Fibroblast of mammary gland (primary cell): ENCODE data around the gene SMG6.
A peak's percentile ranks its signal among the peaks of the same experiment; 100 is the strongest.

Experiments used
- DNase-seq: peaks from one replicate; pipeline ENCODE4 v3.0.0-alpha.2; 2010; ENCODE audit warnings: low read depth
- H3K4me3 ChIP-seq: 2 replicates; pipeline ENCODE4 v1.5.1; 2011; ENCODE audit warnings: low read depth, mild to moderate bottlenecking, low read length, moderate library complexity; ENCODE audit not compliant: control insufficient read depth
- TF ChIP-seq, protein P1 (sequence below): conservative IDR thresholded peaks from 2 replicates; pipeline ENCODE4 v1.5.1; 2011; ENCODE audit warnings: low read depth, low read length, inconsistent platforms; ENCODE audit not compliant: control insufficient read depth, insufficient read depth

SMG6 gene

DNA sequence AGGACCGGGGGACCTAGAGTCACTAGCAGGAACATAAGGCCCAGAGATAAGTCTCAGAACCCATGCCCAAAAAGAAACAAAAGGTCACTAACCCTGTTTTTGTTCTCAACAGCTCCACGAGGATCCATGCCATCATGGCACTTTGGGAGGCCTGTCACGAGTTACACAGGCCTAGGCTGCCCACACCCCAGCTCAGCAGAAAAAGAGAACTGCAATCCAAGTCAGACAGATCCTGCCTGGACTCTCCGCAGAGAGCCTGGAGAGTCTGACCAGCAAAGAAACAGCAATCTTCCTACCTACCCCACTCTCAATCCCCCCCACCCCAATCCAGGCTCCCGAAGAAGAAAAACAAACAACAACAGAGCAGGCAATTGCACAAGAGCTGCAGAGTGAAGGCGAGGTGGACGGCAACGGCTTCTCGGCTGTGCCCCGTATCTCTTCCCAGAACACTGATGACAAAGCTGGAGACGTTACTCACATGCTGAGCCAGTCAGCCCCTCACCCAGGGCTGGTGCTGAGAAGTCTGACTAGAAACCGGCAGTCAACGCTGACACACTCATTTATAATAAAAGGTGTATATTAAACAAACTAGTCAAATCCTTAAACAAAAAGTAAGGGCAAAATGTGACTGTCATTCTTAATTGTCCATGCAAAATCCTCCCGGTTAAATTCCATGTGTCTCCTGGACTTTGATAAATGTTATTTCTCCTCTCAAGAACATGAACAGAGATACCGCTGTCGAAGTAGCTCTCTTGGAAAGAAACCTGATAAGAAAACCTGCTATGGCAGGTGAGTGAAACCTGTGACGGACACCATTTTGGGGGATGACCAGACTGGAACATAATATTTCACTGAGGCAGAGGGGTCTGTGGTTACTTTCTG, 89.3 kb downstream of the SMG6 start:
- DNase-seq: peak; percentile 95
- H3K4me3 ChIP-seq: peak overlapping the region; percentile 43

DNA sequence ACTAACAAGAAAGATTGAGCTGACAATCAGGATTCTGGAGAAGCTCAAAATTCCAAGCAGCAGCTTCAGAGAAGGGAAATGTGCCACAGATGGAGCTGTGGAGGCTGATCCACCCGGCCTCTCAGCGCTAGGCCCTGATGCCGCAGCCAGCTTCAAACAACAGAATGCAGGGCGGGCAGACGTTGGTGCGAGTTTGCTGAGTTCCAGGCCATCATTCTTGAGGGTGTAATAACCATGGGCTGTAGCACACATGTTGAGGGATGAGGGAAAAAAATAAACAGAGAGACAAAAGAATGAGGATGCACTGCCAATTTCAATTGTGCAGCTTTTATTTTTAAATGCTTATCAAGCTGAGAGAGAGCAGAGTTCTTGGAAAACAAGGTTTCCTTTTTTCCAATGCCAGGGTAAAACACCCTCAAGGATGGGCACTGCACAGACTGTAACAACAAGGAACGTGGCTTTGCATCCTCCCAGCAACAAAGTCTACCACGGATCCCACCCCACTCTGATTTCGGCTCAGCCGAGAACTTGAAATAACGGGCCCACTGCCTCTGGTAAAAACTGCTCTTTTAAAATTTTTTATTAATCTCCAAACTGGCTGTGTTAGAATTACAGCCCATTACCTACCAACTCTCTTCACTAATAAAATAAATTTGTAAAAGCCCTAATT, 90.2 kb downstream of the SMG6 start:
- peak; percentile 63 for DNase-seq
- peak overlapping the region; percentile 43 for H3K4me3 ChIP-seq
- TF ChIP-seq, protein P1, sequence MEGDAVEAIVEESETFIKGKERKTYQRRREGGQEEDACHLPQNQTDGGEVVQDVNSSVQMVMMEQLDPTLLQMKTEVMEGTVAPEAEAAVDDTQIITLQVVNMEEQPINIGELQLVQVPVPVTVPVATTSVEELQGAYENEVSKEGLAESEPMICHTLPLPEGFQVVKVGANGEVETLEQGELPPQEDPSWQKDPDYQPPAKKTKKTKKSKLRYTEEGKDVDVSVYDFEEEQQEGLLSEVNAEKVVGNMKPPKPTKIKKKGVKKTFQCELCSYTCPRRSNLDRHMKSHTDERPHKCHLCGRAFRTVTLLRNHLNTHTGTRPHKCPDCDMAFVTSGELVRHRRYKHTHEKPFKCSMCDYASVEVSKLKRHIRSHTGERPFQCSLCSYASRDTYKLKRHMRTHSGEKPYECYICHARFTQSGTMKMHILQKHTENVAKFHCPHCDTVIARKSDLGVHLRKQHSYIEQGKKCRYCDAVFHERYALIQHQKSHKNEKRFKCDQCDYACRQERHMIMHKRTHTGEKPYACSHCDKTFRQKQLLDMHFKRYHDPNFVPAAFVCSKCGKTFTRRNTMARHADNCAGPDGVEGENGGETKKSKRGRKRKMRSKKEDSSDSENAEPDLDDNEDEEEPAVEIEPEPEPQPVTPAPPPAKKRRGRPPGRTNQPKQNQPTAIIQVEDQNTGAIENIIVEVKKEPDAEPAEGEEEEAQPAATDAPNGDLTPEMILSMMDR: no peak

More for the DNA sequence above, 89.3 kb downstream of the SMG6 start:
- TF ChIP-seq, protein P1: no peak

DNA sequence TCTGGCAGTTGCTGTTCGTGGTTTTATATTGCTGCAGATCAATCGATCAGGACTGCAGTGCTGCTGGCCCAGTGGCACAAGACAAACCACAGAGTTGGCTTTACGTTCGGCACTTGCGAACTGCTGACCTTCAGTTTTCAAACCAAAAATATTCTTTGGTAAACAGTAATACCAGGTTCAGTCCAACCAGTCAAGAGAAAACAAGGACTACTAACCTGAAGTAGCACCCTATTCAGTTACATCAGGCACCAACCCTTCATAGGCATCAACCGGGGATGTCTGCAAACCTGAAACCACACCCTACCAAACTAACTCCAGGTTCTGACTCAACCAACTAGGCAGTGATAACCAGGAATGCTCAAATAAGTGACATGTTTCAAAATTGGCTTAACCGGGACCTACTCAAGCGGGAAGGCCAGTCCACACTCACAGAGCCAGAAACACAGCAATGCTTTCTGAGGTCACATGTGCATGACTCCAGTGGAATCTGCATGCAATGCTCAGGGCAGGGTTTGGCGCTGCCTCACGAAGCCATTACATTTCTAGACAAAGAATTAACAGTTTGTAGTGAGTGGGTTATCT, 91.1 kb downstream of the SMG6 start:
- peak overlapping the region; percentile 43 for H3K4me3 ChIP-seq
- DNase-seq: peak; percentile 88
- TF ChIP-seq, protein P1: no peak

DNA sequence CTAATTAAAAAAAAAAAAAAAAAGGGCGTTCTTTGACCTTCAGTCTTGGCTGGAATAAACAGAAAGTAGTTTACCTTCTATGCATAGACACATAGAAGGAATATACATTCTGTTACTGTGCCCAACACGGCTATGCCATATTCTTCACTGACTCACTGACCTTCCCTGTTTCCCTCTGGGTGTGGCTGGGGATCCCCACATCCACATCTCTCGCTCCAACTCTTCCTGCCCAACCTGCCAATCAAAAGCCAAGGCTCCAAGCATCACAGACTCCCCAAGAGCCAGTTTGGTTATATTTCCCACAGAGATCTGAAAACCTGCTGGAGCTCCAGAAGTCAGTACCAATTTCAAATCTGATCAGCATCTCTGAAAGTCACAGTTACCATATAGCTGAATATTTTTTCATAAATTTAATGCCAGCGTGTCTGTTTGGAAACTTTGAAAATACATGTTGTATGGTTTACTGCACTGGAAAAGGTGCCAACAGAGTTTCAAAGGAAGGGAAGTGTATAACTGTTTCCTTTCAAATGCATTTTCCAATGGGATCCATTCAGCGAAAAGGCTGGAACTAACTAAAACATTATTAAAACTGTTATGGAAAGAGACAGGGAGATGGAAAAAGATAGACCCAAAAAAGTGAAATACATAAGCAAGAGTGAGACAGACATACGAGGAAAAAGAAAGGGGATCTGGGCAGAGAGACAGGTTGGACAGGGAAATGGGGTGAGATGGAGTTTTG, 91.8 kb downstream of the SMG6 start:
- TF ChIP-seq, protein P1: no peak
- no peak for DNase-seq
- no peak overlapping the region for H3K4me3 ChIP-seq

DNA sequence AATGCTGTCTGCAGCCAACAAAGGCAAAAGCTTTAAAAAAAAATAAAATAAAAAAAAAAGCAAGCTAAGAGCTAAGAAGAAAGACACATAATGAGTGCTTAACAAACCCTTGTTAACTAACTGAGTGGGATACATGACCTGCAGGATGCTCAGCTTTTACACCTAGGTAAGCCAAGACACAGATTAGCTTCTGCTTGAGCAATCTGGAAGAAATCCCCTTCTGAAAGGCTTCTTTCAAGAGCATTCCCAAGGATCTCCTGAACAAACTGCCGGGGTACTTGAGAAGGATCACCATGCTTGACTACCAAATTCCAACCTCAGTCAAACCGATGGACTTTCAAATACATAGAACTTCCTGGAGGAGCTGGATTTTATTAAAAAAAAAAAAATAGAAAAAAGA, 92.9 kb downstream of the SMG6 start:
- H3K4me3 ChIP-seq: no peak overlapping the region
- no peak for DNase-seq

More for the DNA sequence above, 92.9 kb downstream of the SMG6 start:
- TF ChIP-seq, protein P1: no peak
